HepG2 (cell line): ENCODE results near the gene TTYH2. TPM values are rescaled to one million over a fixed set of nuclear protein-coding genes. Genes with fewer than 3 reads are reported as not detected.

Source experiments
- ATAC-seq: fragments of 200-7000 bp; cut with Tn5 transposase; 3 replicates; pipeline ENCODE4 v1.9.1; 2020; ENCODE audit warnings: mild to moderate bottlenecking, moderate library complexity
- BruUV-seq: library from RNA; stranded (reverse); fragments of 400-500 nt; replicated peaks from 2 replicates; lab custom pipeline; 2021; lab: Mats Ljungman, UMichigan
- CTCF ChIA-PET: fragments of 300-600 bp; formaldehyde crosslinking; extraction: SDS; loops from one replicate; lab custom pipeline; 2021; ENCODE audit warnings: low total read pairs, inconsistent platforms, low intra/inter-chr PET ratio; lab: Yijun Ruan, JAX
- POLR2A ChIA-PET: fragments of 350-600 bp; sonication (Branson Sonifier 250); formaldehyde crosslinking; loops from one replicate; lab custom pipeline; 2020; ENCODE audit warnings: antibody characterized with exemption, inconsistent platforms; lab: Yijun Ruan, JAX
- DNase-seq: peaks from one replicate; pipeline ENCODE4 v3.0.0-alpha.2; 2015; ENCODE audit warnings: low spot score
- FAIRE-seq: peaks from 3 replicates; lab custom pipeline; 2011; peaks lifted over from hg19 to GRCh38; lab: Jason Lieb, UNC
- H2AFZ ChIP-seq: one replicate; pipeline ENCODE4 v1.6.1; 2011; ENCODE audit warnings: low read length, inconsistent platforms
- H3K27ac ChIP-seq: fragments of 300-600 bp; 3 replicates; pipeline ENCODE4 v1.8.0; 2011; ENCODE audit warnings: mixed run types, mild to moderate bottlenecking, mixed read lengths, low read length, inconsistent platforms; ENCODE audit not compliant: insufficient read depth; ENCODE audit errors: extremely low read length
- H3K27me3 ChIP-seq, 2 experiments: fragments of 200-600 bp in 1 of 2; 2 replicates in 1 of 2; 3 replicates in 1 of 2; pipeline versions ENCODE4 v1.6.0 to v1.8.0; 2011; ENCODE audit warnings: low read length in 2 of 2, mild to moderate bottlenecking in 2 of 2, moderate library complexity in 2 of 2, inconsistent platforms in 1 of 2; ENCODE audit not compliant: insufficient read depth in 2 of 2, control insufficient read depth in 1 of 2
- H3K36me3 ChIP-seq, 2 experiments: fragments of 200-600 bp in 1 of 2; replicated peaks in 1 of 2; 2 replicates in 1 of 2; 3 replicates in 1 of 2; pipeline versions ENCODE4 v1.5.1 to v1.8.0; 2011; ENCODE audit warnings: low read length in 2 of 2, inconsistent platforms in 1 of 2; ENCODE audit not compliant: insufficient read depth in 2 of 2, control insufficient read depth in 1 of 2
- H3K4me1 ChIP-seq: 2 replicates; pipeline ENCODE4 v1.5.1; 2012; ENCODE audit warnings: low read length, inconsistent platforms; ENCODE audit not compliant: insufficient read depth
- H3K4me2 ChIP-seq: 2 replicates; pipeline ENCODE4 v1.6.0; 2011; ENCODE audit warnings: low read depth, low read length, inconsistent platforms
- H3K4me3 ChIP-seq, 3 experiments: fragments of 200-600 bp in 1 of 3; sonication (generic), shearing (Covaris generic) in 1 of 3; replicated peaks in 1 of 3; 2 replicates each; pipeline ENCODE4 v1.5.1; 2011 to 2016; ENCODE audit warnings: low read length in 3 of 3, inconsistent platforms in 2 of 3, low read depth in 2 of 3, mild to moderate bottlenecking in 2 of 3, control low read depth in 1 of 3, mixed read lengths in 1 of 3; ENCODE audit not compliant: insufficient read depth in 1 of 3
- H3K79me2 ChIP-seq: one replicate; pipeline ENCODE4 v1.6.1; 2011; ENCODE audit warnings: low read length, inconsistent platforms; ENCODE audit not compliant: insufficient read depth
- H3K9ac ChIP-seq: 2 replicates; pipeline ENCODE4 v1.6.0; 2011; ENCODE audit warnings: mild to moderate bottlenecking, low read depth, low read length, inconsistent platforms; ENCODE audit not compliant: insufficient read depth
- H3K9me3 ChIP-seq: 2 replicates; pipeline ENCODE4 v1.5.1; 2012; ENCODE audit warnings: mild to moderate bottlenecking, low read length
- H4K20me1 ChIP-seq: 2 replicates; pipeline ENCODE4 v1.6.0; 2011; ENCODE audit warnings: inconsistent platforms, mild to moderate bottlenecking, low read length, moderate library complexity; ENCODE audit not compliant: insufficient read depth
- ADNP ChIP-seq: sonication (generic); formaldehyde crosslinking; IDR thresholded peaks from 2 replicates; pipeline ENCODE4 v1.4.0; 2020; ENCODE audit warnings: missing genetic modification reagents
- CENPX ChIP-seq: sonication (generic); formaldehyde crosslinking; IDR thresholded peaks from 2 replicates; pipeline ENCODE4 v1.9.0; 2021; ENCODE audit warnings: mild to moderate bottlenecking, missing genetic modification reagents, moderate library complexity
- CSRNP2 ChIP-seq: sonication (generic); formaldehyde crosslinking; conservative IDR thresholded peaks from 2 replicates; pipeline ENCODE4 v1.8.0; 2022; ENCODE audit warnings: low read depth, missing genetic modification reagents
- FOXK2 ChIP-seq: fragments of 450-650 bp; IDR thresholded peaks from 2 replicates; pipeline ENCODE4 v1.6.1; 2016
- JUN ChIP-seq: sonication (generic); formaldehyde crosslinking; IDR thresholded peaks from 2 replicates; pipeline ENCODE4 v1.4.0; 2020; ENCODE audit warnings: mild to moderate bottlenecking, missing genetic modification reagents
- MZF1 ChIP-seq: sonication (generic); formaldehyde crosslinking; IDR thresholded peaks from 2 replicates; pipeline ENCODE4 v1.8.1; 2023; ENCODE audit warnings: mild to moderate bottlenecking, missing genetic modification reagents, borderline replicate concordance
- PTBP1 ChIP-seq: fragments of 200-400 bp; formaldehyde crosslinking; IDR thresholded peaks from 2 replicates; pipeline ENCODE4 v1.6.1; 2018; ENCODE audit warnings: low read length, low read depth; ENCODE audit not compliant: poor library complexity, severe bottlenecking
- TP53 ChIP-seq: sonication (generic); formaldehyde crosslinking; conservative IDR thresholded peaks from 2 replicates; pipeline ENCODE4 v1.4.0; 2020; ENCODE audit warnings: missing genetic modification reagents
- U2AF1 ChIP-seq: fragments of 200-400 bp; formaldehyde crosslinking; optimal IDR thresholded peaks from 2 replicates; pipeline ENCODE3; 2017; ENCODE audit warnings: mild to moderate bottlenecking, low read depth, low read length
- ZBTB4 ChIP-seq: sonication (generic); formaldehyde crosslinking; IDR thresholded peaks from 2 replicates; pipeline ENCODE4 v1.4.0; 2020; ENCODE audit warnings: missing genetic modification reagents, mild to moderate bottlenecking, borderline replicate concordance
- ZNF264 ChIP-seq: sonication (generic); formaldehyde crosslinking; IDR thresholded peaks from 2 replicates; pipeline ENCODE4 v1.4.0; 2020; ENCODE audit warnings: missing genetic modification reagents
- ZNF609 ChIP-seq: sonication (generic); formaldehyde crosslinking; IDR thresholded peaks from 2 replicates; pipeline ENCODE4 v1.4.0; 2020; ENCODE audit warnings: mild to moderate bottlenecking, missing genetic modification reagents, borderline replicate concordance
- ZNF766 ChIP-seq: sonication (generic); formaldehyde crosslinking; IDR thresholded peaks from 2 replicates; pipeline ENCODE4 v1.5.0; 2020; ENCODE audit warnings: missing genetic modification reagents, borderline replicate concordance
- ZSCAN9 ChIP-seq: IDR thresholded peaks from 2 replicates; pipeline ENCODE4 v1.6.1; 2016; ENCODE audit warnings: borderline replicate concordance
- WGBS: methylation state at CpG from one replicate; pipeline ENCODE4 v1.1.6; 2017; ENCODE audit warnings: low lambda C conversion rate; 5-methylcytosine and 5-hydroxymethylcytosine counted together
- in situ Hi-C: cut with HindIII; loops from 2 replicates; pipeline ENCODE4 v1.10.0; 2017; ENCODE audit warnings: low pct_unique_long_range_greater_than_20kb; ENCODE audit not compliant: extremely low pct_ligation_motif_present
- intact Hi-C: fragments of 100-400 bp; cut with micrococcal nuclease; formaldehyde crosslinking; loops from one replicate; pipeline ENCODE4 v1.10.0; 2022; ENCODE audit not compliant: unreplicated experiment
- polyA plus RNA-seq, 8 experiments: library from polyadenylated mRNA; depleted of rRNA in 3 of 8; stranded (reverse) in 7 of 8; unstranded in 1 of 8; fragments of >200 nt; fragmentation: Illumina TruSeq in 4 of 8; extraction: Trizol in 4 of 8; gene quantifications; 2 replicates each; pipeline versions ENCODE4 v1.2.1 to v1.2.3, GENCODE V29; 2011 to 2016; ENCODE audit warnings: low read depth in 4 of 8, missing spikeins in 1 of 8, mixed read lengths in 1 of 8; ENCODE audit not compliant: insufficient read depth in 1 of 8
- total RNA-seq, 5 experiments: library from RNA; depleted of rRNA; stranded (reverse); fragments of >200 nt; fragmentation: Illumina TruSeq; extraction: Trizol; gene quantifications; 2 replicates each; pipeline ENCODE4 v1.2.3, GENCODE V29; 2016; ENCODE audit warnings: low read depth in 1 of 5
- TF ChIP-seq, protein P1 (sequence below): sonication (generic); formaldehyde crosslinking; IDR thresholded peaks from 2 replicates; pipeline ENCODE4 v1.5.0; 2020; ENCODE audit warnings: missing genetic modification reagents

Gene TTYH2
- total and polyA plus RNA-seq, 2 of the 13 experiments (the other 11 are each of a cell fraction or from before 2014, with no cell fraction given): 0.77 to 0.96 TPM

DNA sequence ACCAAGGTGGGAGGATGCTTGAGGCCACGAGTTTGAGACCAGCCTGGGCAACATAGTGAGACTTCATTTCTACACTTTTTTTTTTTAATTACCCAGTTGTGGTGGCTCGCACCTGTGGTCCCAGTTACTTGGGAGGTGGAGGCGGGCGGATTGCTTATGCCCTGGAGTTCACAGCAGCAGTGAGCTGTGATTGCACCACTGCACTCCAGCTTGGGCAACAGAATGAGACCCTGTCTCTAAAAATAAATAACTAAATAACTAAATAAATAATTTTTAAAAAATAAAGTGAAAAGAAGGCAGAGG, 70.0 kb downstream of the TTYH2 start:
- no peaks in the 10 kb centered on the region for H3K79me2 ChIP-seq
- H3K27ac ChIP-seq: no peak overlapping the region
- no peak overlapping the region for H3K9ac ChIP-seq
- H3K4me1 ChIP-seq: no peaks in the 10 kb centered on the region
- H3K9me3 ChIP-seq: no peaks in the 10 kb centered on the region
- ATAC-seq (no peak), DNase-seq (no peak), FAIRE-seq (no peak)
- ChIA-PET POLR2A (no interaction called here), CTCF (no interaction called here)
- no peak overlapping the region for H3K4me2 ChIP-seq
- WGBS: 54% methylated on average over 4 of the region's 4 CpGs
- H3K27me3 ChIP-seq: peaks cover 3 to 7% of the 10 kb centered on the region in 2 experiments; a peak in 2 of 5 replicates
- TF ChIP-seq ZNF766 (CRISPR knock-in tag) (no peak), ZSCAN9 (CRISPR knock-in tag) (no peak), MZF1 (CRISPR knock-in tag) (no peak), PTBP1 (no peak), ZNF264 (CRISPR knock-in tag) (no peak), CENPX (CRISPR knock-in tag) (no peak), JUN (CRISPR knock-in tag) (no peak), ZBTB4 (CRISPR knock-in tag) (no peak), CSRNP2 (CRISPR knock-in tag) (no peak), FOXK2 (no peak), ADNP (CRISPR knock-in tag) (no peak), U2AF1 (no peak), TP53 (CRISPR knock-in tag) (no peak), ZNF609 (CRISPR knock-in tag) (no peak)
- TF ChIP-seq, protein P1, sequence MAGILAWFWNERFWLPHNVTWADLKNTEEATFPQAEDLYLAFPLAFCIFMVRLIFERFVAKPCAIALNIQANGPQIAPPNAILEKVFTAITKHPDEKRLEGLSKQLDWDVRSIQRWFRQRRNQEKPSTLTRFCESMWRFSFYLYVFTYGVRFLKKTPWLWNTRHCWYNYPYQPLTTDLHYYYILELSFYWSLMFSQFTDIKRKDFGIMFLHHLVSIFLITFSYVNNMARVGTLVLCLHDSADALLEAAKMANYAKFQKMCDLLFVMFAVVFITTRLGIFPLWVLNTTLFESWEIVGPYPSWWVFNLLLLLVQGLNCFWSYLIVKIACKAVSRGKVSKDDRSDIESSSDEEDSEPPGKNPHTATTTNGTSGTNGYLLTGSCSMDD (CRISPR knock-in tag): no peak
- no TSS peak for BruUV-seq
- intact Hi-C loops (no loop called here), in situ Hi-C loops (no loop called here)
- no peaks in the 10 kb centered on the region for H4K20me1 ChIP-seq
- H3K4me3 ChIP-seq: no peak overlapping the region
- no peaks in the 10 kb centered on the region for H3K36me3 ChIP-seq
- H2AFZ ChIP-seq: no peak overlapping the region
